Cerebellar nuclear complex (tissue), 1 donor: ENCODE measurements around the gene ARSG.
"Not testable (repeated sequence)": the region's sequence is repeated elsewhere in the genome, so short reads cannot be mapped to it uniquely, and the experiment has no call there.

ENCODE experiments used
- DNase-seq, 2 experiments: peaks; one replicate each; lab custom pipeline; 2025; lab: John Stamatoyannopoulos, UW

ARSG gene

GRCh38 chr17:68290955-68291835 is at the start of gene ARSG, which contains the start of gene SLC16A6:
ARSG (plus strand) TSS chr17:68291495; CDS start chr17:68307494, 15,999 bp downstream.
SLC16A6 (minus strand) TSS chr17:68291127; CDS start chr17:68278320, 12,807 bp downstream.
- DNase-seq: no peak

DNA sequence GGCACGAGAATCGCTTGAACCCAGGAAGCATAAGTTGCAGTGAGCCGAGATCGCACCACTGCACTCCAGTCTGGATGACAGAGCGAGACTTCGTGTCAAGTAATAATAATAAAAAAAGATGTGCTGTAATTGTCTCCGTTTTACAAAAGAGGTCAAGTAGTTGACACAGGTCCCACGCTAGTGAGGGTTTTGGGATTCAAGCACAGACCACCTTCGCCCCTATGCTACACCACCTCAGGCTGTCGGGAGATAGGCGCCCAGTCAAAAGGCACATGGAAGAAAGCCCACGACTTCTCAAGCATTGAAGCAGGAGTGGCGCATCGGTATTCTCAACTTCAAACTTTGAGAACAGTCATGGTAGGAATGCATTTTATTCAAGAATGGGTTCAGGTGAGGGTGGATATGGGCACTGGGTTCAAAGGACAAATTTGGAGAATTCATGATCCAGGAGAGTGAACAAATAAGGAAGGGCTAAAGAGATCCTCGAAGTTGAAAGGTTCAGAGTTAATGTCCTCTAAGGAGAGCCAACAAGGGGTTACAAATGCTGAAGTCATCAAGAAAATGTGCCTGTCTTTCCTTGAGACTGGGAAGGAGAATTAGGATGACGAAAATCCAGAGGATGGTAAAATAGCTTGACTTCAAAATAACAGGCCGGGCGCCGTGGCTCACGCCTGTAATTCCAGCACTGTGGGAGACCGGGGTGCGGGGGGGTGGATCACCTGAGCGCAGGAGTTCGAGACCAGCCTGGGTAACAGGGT is 44.8 kb upstream of the ARSG start:
- no peak for DNase-seq

DNA sequence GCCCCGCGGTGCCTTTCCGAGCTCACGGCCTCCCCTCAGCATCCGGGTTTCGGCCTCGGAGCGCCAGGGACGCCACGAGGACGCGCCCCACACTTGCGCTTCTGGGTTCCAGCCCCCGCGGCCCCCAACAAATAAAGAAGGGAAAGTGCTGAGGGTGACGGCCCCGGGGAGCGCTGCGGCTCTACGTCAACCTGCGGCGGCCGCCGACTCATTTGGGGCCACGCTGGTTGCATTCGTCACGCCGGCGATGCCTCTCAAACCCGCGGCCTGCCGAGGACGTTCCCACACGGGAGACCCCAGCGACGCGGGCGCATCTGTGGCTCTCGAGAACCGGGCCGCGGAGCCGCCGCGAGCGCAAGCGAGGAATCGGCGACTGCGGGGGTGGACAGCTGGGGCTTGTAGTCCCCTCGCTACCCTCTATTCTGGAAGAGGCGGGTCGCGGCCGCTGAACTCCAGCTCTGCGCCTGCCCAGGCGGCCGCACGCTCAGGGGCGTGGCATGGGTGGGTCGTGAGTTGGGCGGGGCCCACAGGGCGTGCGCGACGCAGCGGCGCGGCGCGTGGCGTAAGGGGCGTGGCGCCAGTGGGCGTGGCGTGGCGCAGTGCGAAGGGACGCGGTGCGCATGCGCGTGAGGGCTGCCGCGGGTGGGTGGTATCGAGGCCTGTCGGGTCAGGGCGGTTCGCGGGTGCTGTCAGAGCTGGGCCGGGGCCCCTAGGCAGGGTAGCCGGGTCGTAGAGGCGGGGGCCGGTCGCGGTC is 43.7 kb upstream of the ARSG start, which contains the start of gene AMZ2:
Gene AMZ2, plus strand, starts transcription at position 599 of the 754 bp plus-strand sequence. CDS start 2,145 bp downstream, outside the sequence.
- DNase-seq: peak; percentile 48 to 81

DNA sequence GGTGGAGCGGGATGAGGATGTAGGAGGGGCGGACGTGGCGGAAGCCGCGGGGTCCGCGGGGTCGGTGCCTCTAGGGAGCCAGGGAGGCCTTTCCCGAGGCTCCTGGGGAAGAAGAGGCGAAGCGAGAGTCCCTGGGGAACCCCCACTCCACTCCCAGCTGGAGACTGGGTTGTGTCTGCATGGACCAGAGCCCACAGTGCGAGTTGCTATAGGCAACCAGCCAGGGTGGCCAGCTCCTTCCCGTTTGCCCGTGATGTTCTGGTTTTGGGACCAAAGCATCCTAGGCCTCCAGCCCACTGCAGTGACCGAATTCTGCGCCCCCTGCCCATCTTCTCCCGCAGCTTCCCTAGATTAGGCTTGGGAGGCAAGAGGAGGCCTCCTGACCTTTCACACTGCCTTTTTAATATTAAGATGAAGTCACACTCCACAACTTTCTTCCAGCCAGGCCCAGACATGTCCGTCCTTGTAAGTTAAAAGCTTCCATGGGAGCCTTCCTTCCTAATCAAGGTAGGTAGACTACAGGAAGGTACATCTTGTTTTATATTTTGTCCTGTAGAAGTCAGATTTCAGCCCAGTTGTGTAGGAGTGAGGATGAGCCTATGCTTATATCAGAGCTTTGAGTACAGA is 43.0 kb upstream of the ARSG start:
- DNase-seq: no peak

DNA sequence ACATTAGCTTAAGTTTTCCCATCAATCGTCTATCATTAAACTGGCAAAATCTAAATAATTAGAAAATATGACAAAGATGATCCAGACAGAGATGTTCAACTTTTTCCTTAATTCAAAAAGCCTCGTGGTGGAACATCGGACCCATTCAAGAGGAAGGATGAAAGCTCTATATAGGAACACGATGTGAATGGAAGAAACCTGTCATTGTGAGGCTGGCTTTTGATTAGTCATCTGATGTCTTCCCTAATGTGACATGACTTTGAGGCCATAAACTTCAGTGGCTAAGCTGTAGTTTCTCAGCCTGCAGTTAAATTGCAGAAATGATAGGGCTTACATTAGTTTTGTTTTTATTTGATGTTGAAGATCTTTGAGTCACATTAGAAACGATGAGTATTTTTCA is 42.4 kb upstream of the ARSG start:
- DNase-seq: no peak

- no peak for DNase-seq
These were observed 41.9 kb upstream of the ARSG start for GRCh38 chr17:68249354-68249765.

GRCh38 chr17:68253426-68253825 is 37.9 kb upstream of the ARSG start:
- not testable (repeated sequence) for DNase-seq

- DNase-seq: no peak
These were observed 36.1 kb upstream of the ARSG start for GRCh38 chr17:68255151-68255550.

DNA sequence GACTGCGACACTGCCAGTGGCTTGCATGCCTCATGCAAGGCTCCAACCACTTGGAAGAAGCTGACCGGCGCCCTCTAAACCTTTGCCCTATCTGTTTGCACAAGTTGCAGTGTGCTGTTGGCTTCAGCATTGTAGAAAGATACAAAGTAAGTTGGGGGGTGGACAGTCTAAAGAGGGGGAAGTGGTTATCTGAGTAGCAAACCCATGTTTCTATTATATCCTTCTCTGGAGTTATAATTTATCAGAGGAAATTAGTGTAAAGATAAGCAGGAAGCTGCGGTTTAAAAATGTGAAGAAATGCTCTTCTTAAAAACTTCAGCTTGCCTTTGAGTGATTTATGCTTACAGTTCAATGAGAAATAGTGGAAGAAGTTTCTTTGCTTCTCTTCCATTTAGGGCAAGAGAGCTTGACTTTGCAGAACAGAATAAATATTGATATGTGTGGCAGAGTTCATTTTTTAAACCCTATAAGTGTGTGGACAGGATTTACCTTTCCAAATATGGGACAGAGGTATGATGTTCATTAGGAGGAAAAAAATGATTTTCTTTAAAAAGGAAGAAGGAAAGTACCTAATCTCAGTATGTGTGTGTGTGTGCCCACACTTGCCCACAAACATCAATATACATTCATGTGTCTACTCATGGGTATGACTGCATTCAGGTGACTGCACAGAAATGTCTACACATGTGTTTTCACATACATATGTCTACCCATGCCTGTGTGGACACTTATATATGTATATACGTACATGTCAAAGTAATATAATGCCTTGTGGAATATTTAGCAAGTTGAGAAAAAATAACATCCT is 35.4 kb upstream of the ARSG start:
- DNase-seq: no peak

DNA sequence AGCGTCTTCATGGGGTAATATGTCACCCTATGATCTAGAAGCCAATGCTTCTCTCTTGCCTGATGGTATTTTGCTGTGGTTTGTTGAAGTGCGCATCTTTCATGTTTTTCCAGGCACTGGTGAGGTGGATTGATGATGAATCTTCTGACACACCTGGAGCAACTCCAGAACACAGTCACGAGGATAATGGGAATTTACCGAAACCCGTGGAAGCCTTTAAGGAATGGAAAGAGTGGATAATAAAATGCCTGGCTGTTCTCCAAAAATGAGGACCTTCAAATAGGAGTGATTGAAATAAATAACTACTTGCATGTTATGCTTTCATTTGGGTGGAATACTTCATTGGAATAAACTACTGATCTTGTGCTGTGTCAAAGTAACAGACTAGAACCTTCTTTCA is 34.6 kb upstream of the ARSG start:
- DNase-seq: not testable (repeated sequence)

DNA sequence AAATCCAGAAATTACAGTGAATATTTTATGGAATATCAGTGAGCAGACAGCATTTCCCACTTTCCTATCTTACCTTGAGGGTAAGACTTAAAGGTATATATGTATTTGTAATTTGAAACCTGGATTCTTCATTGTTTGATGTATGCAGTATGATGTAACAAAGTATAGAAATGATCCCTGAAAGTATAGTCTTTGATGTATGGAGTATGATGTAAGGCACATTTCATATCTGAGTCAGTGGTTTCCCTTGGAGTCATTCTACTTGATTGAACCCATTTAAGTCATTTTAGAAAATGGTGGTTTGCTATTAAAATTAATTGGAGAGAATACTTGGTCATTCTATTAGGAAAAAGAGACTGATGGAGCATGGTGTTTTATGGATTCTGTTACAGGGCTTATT is 33.4 kb upstream of the ARSG start:
- DNase-seq: no peak

GRCh38 chr17:68258890-68259647 is 32.2 kb upstream of the ARSG start:
- DNase-seq: not testable (repeated sequence)

DNA sequence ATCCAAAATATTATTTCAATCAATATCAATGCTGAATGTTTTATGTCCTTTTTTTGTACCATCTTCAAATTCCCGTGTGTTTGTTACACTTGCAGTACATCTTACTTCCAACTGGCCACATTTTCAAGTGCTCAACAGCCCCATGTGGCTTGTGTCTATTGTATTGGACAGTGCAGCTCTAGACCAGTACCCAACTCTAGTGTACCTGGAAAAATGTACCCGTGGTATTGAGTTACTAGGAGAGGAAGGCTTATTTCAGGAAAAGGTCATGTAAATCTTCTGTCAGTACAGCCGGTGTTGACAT is 31.7 kb upstream of the ARSG start:
- not testable (repeated sequence) for DNase-seq

GRCh38 chr17:68260051-68260762 is 31.1 kb upstream of the ARSG start:
- DNase-seq: no peak

DNA sequence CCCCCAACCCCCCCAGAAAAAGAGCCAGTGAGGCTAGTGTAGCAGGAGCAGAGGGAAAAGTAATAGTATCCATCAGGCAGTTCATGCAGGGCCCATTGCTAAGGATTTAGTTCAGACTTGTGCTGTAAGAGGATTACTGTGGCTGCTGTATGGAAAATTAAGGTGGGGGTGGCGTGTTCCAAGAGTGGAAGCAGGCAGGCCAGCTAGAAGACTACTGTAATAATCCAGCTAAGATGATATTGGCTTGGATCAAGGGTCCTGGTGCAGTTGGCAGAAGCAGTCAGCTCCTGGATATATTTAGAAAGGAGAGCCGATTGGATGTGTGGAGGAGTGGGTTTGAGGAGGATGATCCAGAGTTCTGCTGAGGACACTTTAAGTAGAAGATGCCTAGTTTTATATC is 28.8 kb upstream of the ARSG start:
- DNase-seq: not testable (repeated sequence)

DNA sequence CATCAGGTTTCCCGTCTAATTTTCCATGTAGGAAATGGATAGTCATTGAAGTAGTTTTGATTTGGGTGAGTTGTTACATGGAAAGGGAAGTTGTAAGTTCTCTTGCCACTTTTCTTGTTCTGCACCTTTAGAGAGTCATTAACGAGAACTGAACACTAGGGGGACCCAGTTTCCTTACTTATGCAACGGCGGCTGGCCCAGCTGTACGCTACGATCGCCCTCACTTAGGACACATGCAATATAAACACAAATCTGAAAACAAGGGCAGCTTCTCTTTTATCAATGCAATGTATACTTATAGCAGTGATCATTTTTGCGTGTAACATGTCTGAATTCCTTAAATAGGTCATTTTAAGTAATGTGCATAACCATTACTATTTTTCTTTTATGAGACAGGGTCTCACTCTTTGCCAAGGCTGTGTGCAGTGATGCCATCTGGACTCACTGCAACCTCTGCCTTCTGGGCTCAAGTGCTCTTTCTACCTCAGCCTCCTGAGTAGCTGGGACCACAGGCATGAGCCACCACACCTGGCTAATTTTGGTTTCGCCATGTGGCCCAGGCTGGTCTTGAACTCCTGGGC is 28.1 kb upstream of the ARSG start:
- DNase-seq: peak in 1 of 2 experiments; percentile 40

- DNase-seq: not testable (repeated sequence)
These were observed 25.5 kb upstream of the ARSG start for GRCh38 chr17:68265833-68266232.

DNA sequence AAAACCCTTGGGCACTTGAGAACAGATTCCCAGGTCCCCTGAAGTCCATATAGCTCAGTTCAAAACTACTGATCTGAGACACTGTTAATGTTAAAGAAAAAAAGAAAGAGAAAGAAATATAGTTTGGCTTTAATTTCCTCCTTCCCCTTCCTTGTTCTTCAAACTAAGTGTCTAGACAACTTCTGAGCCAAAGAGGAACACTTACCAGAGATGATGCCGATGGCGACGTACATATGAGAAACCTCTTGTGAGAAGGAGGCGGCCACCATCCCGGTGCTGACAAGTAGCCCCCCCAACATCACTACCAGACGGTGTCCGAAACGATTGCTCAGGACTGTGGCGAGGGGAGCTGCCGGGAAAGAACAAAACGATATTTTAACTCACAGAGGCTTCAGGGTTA is 17.6 kb upstream of the ARSG start:
- DNase-seq: no peak

DNA sequence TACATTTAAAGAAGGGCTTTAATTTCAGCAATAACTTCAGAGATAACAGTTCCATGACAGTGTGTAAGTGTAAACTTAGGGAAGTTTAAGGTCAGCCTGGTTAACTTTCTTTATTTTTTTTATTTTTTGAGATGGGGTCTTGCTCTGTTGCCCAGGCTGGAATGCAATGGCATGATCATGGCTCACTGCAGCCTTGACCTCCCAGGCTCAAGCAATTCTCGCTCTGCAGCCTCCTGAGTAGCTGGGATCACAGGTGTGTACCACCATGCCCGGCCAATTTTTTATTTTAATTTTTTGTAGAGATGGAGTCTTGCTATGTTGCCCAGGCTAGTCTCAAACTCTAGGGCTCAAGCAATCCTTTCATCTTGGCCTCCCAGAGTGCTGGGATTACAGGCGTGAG is 15.0 kb upstream of the ARSG start:
- DNase-seq: not testable (repeated sequence)
